Tibial artery (tissue), 4 donors: ENCODE measurements around the gene LIMS2.

Experiments
- DNase-seq, 2 donors: peaks; one replicate each; pipeline ENCODE4 v3.0.0-alpha.2; 2019
- H3K27ac ChIP-seq, 2 donors: fragments of 200-600 bp; sonication (generic) in 1 of 2; 1 replicate in 1 of 2; 2 replicates in 1 of 2; pipeline ENCODE4 v1.5.1; 2018 to 2019; ENCODE audit warnings: mild to moderate bottlenecking in 1 of 2
- H3K27me3 ChIP-seq, 2 donors: fragments of 200-600 bp; sonication (generic) in 1 of 2; one replicate each; pipeline versions ENCODE4 v1.5.1 to v1.6.0; 2016 to 2019
- H3K36me3 ChIP-seq, 3 donors: fragments of 200-600 bp; sonication (generic) in 2 of 3; one replicate each; pipeline ENCODE4 v1.5.1; 2016 to 2019; ENCODE audit warnings: mild to moderate bottlenecking in 2 of 3
- H3K4me1 ChIP-seq, 4 donors: fragments of 200-600 bp; sonication (generic) in 2 of 4; 1 replicate in 3 of 4; 2 replicates in 1 of 4; pipeline ENCODE4 v1.5.1; 2016 to 2019
- H3K4me3 ChIP-seq, 2 donors: fragments of 200-600 bp; sonication (generic) in 1 of 2; 1 replicate in 1 of 2; 2 replicates in 1 of 2; pipeline ENCODE4 v1.5.1; 2018 to 2019; ENCODE audit warnings: mild to moderate bottlenecking in 2 of 2
- H3K9me3 ChIP-seq, 3 donors: fragments of 200-600 bp; sonication (generic) in 1 of 3; one replicate each; pipeline ENCODE4 v1.5.1; 2016 to 2019
- CTCF ChIP-seq, 2 experiments: fragments of 200-600 bp in 1 of 2; fragments of 450-650 bp in 1 of 2; IDR thresholded peaks; one replicate each; pipeline ENCODE4 v1.5.1; 2017 to 2019; ENCODE audit warnings: antibody characterized with exemption in 2 of 2, mild to moderate bottlenecking in 1 of 2, moderate library complexity in 1 of 2
- intact Hi-C: fragments of 100-400 bp; cut with DNase I; formaldehyde crosslinking; loops from one replicate; pipeline ENCODE4 v1.15.0; 2023; ENCODE audit warnings: low total_unique reads

The LIMS2 gene

GRCh38 chr2:127653421-127654083, 21.8 kb downstream of the LIMS2 start:
- no peak overlapping the region for H3K4me3 ChIP-seq
- H3K36me3 ChIP-seq, result peaks cover 29 to 71% (median 68%) of the 10 kb centered on the region in 3 donors
- H3K27ac ChIP-seq, result peak overlapping the region; percentile 62 to 63
- no peak for TF ChIP-seq CTCF (IDR thresholded peaks at IDR 0.05)
- H3K27me3 ChIP-seq, result no peaks in the 10 kb centered on the region
- peaks cover 5 to 89% (median 53%) of the 10 kb centered on the region in 4 donors for H3K4me1 ChIP-seq
- H3K9me3 ChIP-seq, result no peaks in the 10 kb centered on the region
- intact Hi-C loops, result loop anchor here (2.0 to 5.0 kb wide), 2 partner anchors 21 to 131 kb away; partner anchors contain the start of gene LIMS2
- no peak for DNase-seq

- no peak overlapping the region for H3K4me3 ChIP-seq
- intact Hi-C loops, result loop anchor here (2.0 to 5.0 kb wide), 2 partner anchors 22 to 131 kb away; partner anchors contain the start of gene LIMS2
- H3K27me3 ChIP-seq, result no peaks in the 10 kb centered on the region
- no peak for TF ChIP-seq CTCF (IDR thresholded peaks at IDR 0.05)
- peaks cover 29 to 71% (median 67%) of the 10 kb centered on the region in 3 donors for H3K36me3 ChIP-seq
- H3K4me1 ChIP-seq, result peaks cover 5 to 89% (median 53%) of the 10 kb centered on the region in 4 donors
- H3K9me3 ChIP-seq, result no peaks in the 10 kb centered on the region
- peak overlapping the region; percentile 62 to 63 for H3K27ac ChIP-seq
- no peak for DNase-seq
These were observed 22.5 kb downstream of the LIMS2 start for GRCh38 chr2:127652786-127653357.

GRCh38 chr2:127651971-127652550, 23.3 kb downstream of the LIMS2 start:
- no peaks in the 10 kb centered on the region for H3K9me3 ChIP-seq
- intact Hi-C loops, result loop anchor here (2.0 to 5.0 kb wide), 2 partner anchors 23 to 130 kb away; partner anchors contain the start of gene LIMS2
- no peak overlapping the region for H3K4me3 ChIP-seq
- H3K27ac ChIP-seq, result peak overlapping the region; percentile 62 to 63
- H3K36me3 ChIP-seq, result peaks cover 24 to 64% (median 59%) of the 10 kb centered on the region in 3 donors
- peak in 1 of 2 donors; percentile 94 for DNase-seq
- TF ChIP-seq CTCF (IDR thresholded peaks at IDR 0.05), result no peak
- H3K27me3 ChIP-seq, result no peaks in the 10 kb centered on the region
- peaks cover 9 to 89% (median 56%) of the 10 kb centered on the region in 4 donors for H3K4me1 ChIP-seq

- peaks cover 18 to 61% (median 52%) of the 10 kb centered on the region in 3 donors for H3K36me3 ChIP-seq
- intact Hi-C loops, result loop anchor here (5.0 kb wide), 1 partner anchor 129 kb away; no protein-coding TSS in a partner anchor
- peak overlapping the region; percentile 62 to 63 for H3K27ac ChIP-seq
- no peak overlapping the region for H3K4me3 ChIP-seq
- no peaks in the 10 kb centered on the region for H3K27me3 ChIP-seq
- H3K9me3 ChIP-seq, result no peaks in the 10 kb centered on the region
- DNase-seq, result no peak
- H3K4me1 ChIP-seq, result peaks cover 9 to 89% (median 59%) of the 10 kb centered on the region in 4 donors
- TF ChIP-seq CTCF (IDR thresholded peaks at IDR 0.05), result no peak
These were observed 23.9 kb downstream of the LIMS2 start for GRCh38 chr2:127651381-127651809.

- H3K9me3 ChIP-seq, result no peaks in the 10 kb centered on the region
- TF ChIP-seq CTCF (IDR thresholded peaks at IDR 0.05), result no peak
- no peak overlapping the region for H3K4me3 ChIP-seq
- DNase-seq, result no peak
- H3K27me3 ChIP-seq, result no peaks in the 10 kb centered on the region
- intact Hi-C loops, result loop anchor here (5.0 kb wide), 1 partner anchor 129 kb away; no protein-coding TSS in a partner anchor
- peaks cover 16 to 64% (median 52%) of the 10 kb centered on the region in 3 donors for H3K36me3 ChIP-seq
- H3K27ac ChIP-seq, result peak overlapping the region; percentile 62 to 63
- peaks cover 9 to 89% (median 60%) of the 10 kb centered on the region in 4 donors for H3K4me1 ChIP-seq
These were observed 24.4 kb downstream of the LIMS2 start for GRCh38 chr2:127650785-127651380.
